Middle frontal gyrus (tissue), 1 donor: ENCODE results near the gene MUC22.
A peak's percentile ranks its signal among the peaks of the same experiment; 100 is the strongest.
"Not testable (repeated sequence)": the region's sequence is repeated elsewhere in the genome, so short reads cannot be mapped to it uniquely, and the experiment has no call there.

Source experiments
- DNase-seq: peaks from one replicate; pipeline ENCODE4 v3.0.0-alpha.2; 2015; ENCODE audit warnings: low spot score; ENCODE audit errors: extremely low spot score

MUC22 gene

DNA sequence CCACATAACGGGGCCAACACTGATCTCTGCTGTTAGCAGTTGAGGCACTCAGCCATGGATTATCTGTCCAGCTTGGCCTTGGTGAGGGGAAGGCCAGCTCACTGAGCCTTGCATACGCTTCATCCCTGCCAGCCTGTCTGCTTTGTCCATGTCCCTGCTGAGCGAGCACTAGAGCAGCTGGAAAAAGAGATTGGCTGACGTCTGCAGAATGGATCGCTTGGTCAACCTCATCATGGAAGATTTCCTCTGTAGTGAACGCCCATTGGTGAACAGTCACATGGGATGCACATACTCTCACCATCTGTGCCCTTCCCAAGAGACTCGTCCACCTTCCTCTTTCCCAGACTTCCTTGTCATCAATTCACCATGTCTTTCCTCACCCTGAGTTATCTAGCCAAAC is 26.9 kb downstream of the MUC22 start:
- no peak for DNase-seq

DNA sequence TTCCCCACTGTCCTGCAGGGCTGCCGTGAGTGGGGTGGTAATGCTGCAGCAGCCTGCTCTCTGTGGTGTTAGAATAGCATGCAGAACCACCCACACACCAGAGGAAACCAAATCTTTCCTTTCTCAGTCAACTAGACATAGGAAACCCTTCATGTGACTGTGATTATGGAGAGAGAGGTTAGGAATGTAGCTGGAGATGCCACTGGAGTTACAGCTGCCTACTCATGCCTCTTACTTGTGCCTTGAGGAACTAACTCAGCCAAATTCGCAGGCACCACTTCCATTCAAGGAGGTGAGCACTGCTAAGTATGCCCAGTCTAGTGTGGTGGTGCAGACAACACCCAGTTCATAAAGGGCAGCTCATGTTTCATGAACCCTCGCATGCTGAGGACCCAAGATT is 27.4 kb downstream of the MUC22 start:
- peak; percentile 60 for DNase-seq

DNA sequence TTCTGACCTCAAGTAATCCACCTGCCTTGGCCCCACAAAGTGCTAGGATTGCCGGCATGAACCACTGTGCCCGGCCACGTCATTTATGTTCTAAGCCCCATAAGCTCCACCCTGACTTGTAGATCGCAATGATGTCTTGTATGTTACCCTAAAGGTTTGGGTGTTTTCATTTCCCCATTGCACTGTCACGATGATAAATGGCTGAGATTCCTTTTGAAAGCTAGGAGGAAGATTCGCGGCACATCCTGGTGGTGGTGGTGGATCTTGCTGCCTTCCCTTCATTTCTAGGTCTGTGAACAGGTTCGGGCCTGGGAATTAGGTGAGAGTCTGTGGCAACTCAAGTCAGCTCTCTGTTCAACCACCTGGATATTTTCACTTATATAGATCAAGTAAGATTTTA is 28.3 kb downstream of the MUC22 start:
- no peak for DNase-seq

- no peak for DNase-seq
Observed at GRCh38 chr6:31040801-31041200, 30.5 kb downstream of the MUC22 start.

DNA sequence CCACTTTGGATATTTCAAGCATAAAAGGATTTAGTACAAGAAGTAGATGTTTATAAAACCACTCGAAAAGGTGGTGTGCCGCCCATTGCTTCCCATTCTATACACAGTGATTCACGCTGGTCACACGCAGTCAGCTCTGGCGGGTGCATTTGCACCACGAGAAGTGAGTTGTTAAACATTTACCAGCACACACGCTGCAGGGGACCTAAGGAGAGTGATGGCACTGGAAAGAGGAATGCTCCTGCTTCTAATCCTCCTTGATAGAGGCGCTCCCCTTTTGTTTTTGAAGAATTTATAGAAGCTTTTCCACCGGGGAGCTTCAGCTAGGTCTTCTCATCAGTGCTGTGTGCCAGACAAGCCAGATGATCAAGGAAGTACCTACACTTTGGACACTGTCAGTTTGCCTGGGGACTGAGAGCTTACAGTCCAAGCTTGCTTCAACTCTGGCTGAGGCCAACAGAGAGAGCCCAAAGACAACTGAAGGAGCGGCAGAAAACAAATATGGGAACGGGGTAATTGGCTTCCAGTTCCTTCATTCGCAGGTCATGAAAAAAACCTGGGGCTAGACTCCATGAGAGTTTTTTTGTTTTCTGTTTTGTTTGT is 31.2 kb downstream of the MUC22 start:
- DNase-seq: no peak

GRCh38 chr6:31042806-31043205 is 32.5 kb downstream of the MUC22 start:
- DNase-seq: no peak

- no peak for DNase-seq
Observed at GRCh38 chr6:31048099-31048498, 37.8 kb downstream of the MUC22 start.

GRCh38 chr6:31049518-31049917 is 39.2 kb downstream of the MUC22 start:
- DNase-seq: no peak

GRCh38 chr6:31053187-31053586 is 42.9 kb downstream of the MUC22 start:
- DNase-seq: not testable (repeated sequence)

DNA sequence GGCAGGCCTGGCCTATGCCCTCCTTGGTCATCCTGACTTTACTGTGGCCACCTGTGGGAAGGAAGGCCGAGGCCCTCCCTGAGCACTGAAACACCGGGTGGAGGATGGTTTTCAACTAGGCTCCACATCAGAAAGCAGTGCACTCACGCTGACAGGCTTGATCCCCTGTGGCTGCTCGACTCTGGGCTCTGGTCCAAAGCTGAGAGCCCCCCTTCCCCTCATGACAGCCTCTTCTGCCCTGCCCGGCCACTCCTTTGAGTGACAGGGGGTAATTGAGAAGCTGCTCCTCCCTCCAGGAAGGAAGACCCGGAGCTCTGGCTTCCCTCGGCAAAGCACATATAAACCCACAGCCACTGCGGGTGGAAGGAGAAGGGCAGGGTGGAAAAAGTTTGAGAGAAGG is 43.6 kb downstream of the MUC22 start:
- no peak for DNase-seq

DNA sequence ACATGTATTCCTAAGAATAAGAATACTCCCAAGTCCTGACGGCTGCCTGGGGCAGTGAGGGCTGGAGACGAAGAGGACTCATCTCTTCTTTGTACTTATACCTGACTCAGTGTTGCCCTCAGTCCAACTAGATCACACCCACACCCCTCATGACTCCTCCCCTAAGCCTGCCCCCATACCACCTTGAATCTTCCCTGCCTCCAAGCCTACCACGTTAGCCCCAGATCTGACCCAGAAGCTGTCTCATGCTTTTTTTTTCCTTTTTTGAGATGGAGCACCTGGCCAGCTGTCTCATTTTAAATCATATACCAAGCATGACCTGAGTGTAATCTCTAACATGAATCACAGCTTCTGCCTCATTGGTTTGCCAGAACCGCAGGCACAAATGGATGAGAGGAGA is 45.2 kb downstream of the MUC22 start:
- DNase-seq: no peak

DNA sequence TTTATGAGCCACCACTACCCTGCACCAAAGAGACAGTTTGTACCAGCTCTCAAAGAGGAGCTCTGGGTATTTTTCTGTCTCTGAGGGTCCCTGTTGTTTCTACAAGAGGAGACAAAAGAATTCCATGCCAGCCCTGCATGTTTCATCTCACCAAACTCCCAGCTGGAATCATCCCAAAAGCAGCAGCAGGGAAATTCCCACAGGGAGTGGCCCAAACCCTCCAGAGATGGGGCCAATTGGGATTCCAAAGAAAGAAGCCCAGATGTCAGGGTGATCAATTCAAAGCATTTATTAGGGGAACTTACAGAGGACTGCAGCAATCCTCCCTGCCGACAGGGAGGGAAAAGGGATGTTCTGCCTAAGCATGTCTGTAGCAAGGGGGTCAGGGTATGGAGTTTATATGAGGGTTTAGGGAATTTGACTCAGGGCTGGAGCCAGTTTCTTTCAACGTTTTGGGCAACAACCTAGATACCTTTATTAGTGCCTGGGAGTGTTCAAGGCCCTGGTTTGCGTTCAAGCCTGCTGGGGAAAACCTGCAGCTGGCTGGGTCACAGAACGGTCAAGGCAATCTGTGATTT is 47.2 kb downstream of the MUC22 start:
- no peak for DNase-seq

GRCh38 chr6:31058128-31058894 is 48.0 kb downstream of the MUC22 start:
- no peak for DNase-seq

DNA sequence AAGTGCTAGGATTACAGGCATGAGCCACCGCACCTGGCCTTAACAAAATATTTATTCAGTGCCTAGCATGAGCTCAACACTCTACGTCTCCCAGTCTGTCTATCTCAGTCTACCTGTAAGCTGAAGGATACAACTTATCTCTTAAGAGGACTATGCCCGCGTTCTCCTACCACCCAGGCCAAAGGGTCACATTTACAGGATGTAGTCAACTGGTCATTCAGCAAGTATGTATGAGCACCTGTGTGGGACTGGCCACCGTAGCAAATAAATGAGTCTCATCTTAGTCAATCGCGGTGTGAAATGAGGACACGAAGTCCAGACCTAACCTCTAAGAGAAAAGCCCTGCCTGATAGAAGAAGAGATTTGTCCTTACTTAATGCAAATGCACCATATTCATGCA is 49.9 kb downstream of the MUC22 start:
- no peak for DNase-seq

- DNase-seq: no peak
Observed at GRCh38 chr6:31063906-31064435, 53.7 kb downstream of the MUC22 start.

DNA sequence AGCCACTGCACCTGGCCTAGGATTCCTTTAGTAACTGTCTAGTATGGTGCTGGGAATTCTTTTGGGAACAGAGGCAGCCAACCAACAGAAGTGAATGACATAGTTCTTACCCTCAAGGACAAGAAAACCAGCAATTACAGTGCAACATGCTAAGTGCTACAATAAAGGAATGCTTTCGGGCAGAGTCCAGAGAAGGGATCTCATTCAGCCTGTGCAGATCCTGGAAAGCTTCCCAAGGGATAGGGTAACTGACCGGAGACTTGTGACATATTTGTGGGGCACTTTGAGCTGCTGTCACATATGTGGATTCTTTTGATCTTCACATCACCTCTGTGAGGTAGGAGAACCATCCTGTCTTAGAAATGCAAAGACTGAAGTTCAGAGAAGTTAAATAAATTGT is 55.3 kb downstream of the MUC22 start:
- no peak for DNase-seq

DNA sequence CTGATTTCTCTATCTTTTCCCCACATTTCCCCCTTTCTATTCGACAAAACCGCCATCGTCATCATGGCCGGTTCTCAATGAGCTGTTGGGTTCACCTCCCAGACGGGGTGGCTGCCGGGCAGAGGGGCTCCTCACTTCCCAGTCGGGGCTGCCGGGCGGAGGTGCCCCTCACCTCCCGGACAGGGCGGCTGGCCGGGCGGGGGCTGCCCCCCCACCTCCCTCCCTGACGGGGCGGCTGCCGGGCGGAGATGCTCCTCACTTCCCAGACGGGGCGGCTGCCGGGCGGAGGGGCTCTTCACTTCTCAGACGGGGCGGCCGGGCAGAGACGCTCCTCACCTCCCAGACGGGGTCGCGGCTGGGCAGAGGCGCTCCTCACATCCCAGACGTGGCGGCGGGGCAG is 56.8 kb downstream of the MUC22 start:
- DNase-seq: not testable (repeated sequence)

DNA sequence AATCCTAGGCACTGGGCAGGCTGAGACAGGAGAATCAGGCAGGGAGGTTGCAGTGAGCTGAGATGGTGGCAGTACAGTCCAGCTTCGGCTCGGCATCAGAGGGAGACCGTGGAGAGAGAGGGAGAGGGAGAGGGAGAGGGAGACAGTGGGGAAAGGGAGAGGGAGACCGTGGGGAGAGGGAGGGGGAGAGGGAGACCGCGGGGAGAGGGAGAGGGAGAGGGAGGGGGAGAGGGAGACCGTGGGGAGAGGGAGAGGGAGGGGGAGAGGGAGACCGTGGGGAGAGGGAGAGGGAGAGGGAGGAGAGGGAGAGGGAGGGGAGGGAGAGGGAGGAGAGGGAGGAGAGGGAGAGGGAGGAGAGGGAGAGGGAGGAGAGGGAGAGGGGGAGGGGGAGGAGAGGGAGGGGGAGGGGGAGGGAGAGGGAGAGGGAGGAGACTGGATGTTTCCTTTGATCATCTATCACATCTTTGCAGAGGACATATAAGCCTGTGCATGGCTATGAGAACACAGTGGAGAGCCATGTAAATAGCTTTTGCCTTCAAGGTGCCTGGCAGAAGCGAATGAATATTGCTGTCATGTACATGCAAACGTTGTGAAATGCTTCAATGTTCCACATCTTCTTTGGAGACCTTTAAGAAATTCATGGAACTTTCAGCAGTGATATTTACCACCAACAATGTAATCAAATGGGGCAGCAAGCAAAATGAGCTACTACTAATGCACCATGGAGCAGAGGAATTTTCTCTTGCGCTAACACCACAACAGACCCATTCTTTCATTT is 57.8 kb downstream of the MUC22 start:
- DNase-seq: not testable (repeated sequence)

- DNase-seq: peak; percentile 82
Observed at GRCh38 chr6:31068669-31069340, 58.5 kb downstream of the MUC22 start.

GRCh38 chr6:31070711-31071197 is 60.5 kb downstream of the MUC22 start:
- DNase-seq: no peak

DNA sequence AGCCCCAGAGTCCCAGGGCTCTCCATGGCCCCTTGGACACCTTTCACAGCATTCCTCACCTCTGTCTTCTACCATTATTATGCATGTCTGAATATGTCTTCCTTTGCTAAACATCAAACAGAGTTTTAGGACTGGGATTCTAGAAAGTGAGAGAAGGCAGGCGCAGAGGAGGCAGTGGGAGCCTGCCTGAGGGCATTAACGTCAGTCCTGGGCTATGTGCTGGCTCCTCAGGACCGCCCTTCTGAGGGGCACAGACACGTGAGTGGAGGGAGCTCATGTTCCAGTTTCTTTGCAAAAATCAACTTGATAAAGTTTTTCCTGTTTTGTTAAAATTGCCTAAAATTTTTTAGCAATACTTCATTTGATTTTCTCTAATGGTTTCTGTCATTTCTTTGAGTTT is 64.1 kb downstream of the MUC22 start:
- DNase-seq: no peak
